Heart left ventricle (tissue), 16 donors: ENCODE measurements around the gene S1PR4. TPM values are rescaled to one million over a fixed set of nuclear protein-coding genes. Genes with fewer than 3 reads are reported as not detected.

Experiments used
- ATAC-seq, 4 donors: fragments of 200-7000 bp; cut with Tn5 transposase; one replicate each; pipeline ENCODE4 v1.9.1; 2020 to 2022; ENCODE audit warnings: moderate library complexity in 4 of 4, mild to moderate bottlenecking in 3 of 4, moderate number of reproducible peaks in 1 of 4
- DNase-seq, 5 donors: peaks; one replicate each; pipeline ENCODE4 v3.0.0-alpha.2; 2020
- H3K27ac ChIP-seq, 12 donors: fragments of 200-600 bp; sonication (generic) in 4 of 12; one replicate each; pipeline versions ENCODE4 v1.5.0 to v1.8.0; 2016 to 2022; ENCODE audit warnings: mild to moderate bottlenecking in 2 of 12
- H3K27me3 ChIP-seq, 9 donors: fragments of 200-600 bp; sonication (generic) in 2 of 9; one replicate each; pipeline versions ENCODE4 v1.5.1 to v1.8.0; 2016 to 2022; ENCODE audit warnings: mild to moderate bottlenecking in 3 of 9
- H3K36me3 ChIP-seq, 9 donors: fragments of 200-600 bp; sonication (generic) in 2 of 9; one replicate each; pipeline versions ENCODE4 v1.5.0 to v1.8.0; 2018 to 2022; ENCODE audit warnings: mild to moderate bottlenecking in 2 of 9
- H3K4me1 ChIP-seq, 12 donors: fragments of 200-600 bp; sonication (generic) in 4 of 12; one replicate each; pipeline versions ENCODE4 v1.5.0 to v1.8.0; 2016 to 2022; ENCODE audit warnings: mild to moderate bottlenecking in 3 of 12
- H3K4me3 ChIP-seq, 12 donors: fragments of 200-600 bp; sonication (generic) in 4 of 12; one replicate each; pipeline versions ENCODE4 v1.5.0 to v1.8.0; 2017 to 2022; ENCODE audit warnings: mild to moderate bottlenecking in 9 of 12, moderate library complexity in 4 of 12
- H3K9me3 ChIP-seq, 12 donors: fragments of 200-600 bp; sonication (generic) in 4 of 12; one replicate each; pipeline versions ENCODE4 v1.5.0 to v1.8.0; 2016 to 2022; ENCODE audit warnings: mild to moderate bottlenecking in 1 of 12
- POLR2A ChIP-seq, 2 donors: fragments of 450-650 bp; IDR thresholded peaks; one replicate each; pipeline ENCODE4 v1.6.1; 2017; ENCODE audit warnings: antibody characterized with exemption in 2 of 2, mild to moderate bottlenecking in 2 of 2, moderate library complexity in 2 of 2
- whole genome bisulfite sequencing, 4 donors: extraction: QIAGEN DNeasy Blood & Tissue Kit in 2 of 4; methylation state at CpG; one replicate each; pipeline versions ENCODE4 v1.1.5 to v1.1.7; 2013 to 2018; 5-methylcytosine and 5-hydroxymethylcytosine counted together
- intact Hi-C, 10 donors: fragments of 100-400 bp; cut with DNase I; formaldehyde crosslinking; loops; one replicate each; pipeline versions ENCODE4 v1.11.1 to v1.14.2; 2022
- polyA plus RNA-seq, 2 donors: library from polyadenylated mRNA; stranded (reverse); fragments of 200-250 nt; gene quantifications; one replicate each; pipeline ENCODE4 v1.2.3, GENCODE V29; 2013
- total RNA-seq, 9 donors: library from RNA; depleted of rRNA in 2 of 9; stranded (reverse); fragments of >200 nt in 2 of 9; fragmentation: NEBNext Ultra II Directional in 3 of 9; extraction: Animal tissue kit (Norgen Biotek cat#: 25700) in 3 of 9; gene quantifications; one replicate each; pipeline versions ENCODE4 v1.1.0 to v1.2.4, GENCODE V29; 2016 to 2023
- TF ChIP-seq, protein P1 (sequence below), 12 donors: fragments of 200-600 bp; sonication (generic) in 4 of 12; IDR thresholded peaks; one replicate each; pipeline versions ENCODE4 v1.5.0 to v1.8.0; 2018 to 2022; ENCODE audit warnings: antibody characterized with exemption in 12 of 12, mild to moderate bottlenecking in 5 of 12
- donor health status: ischemic (EF 13 %, LVEDD 7.1; RV severe dilation, severe dysfunction).
- donor health status: healthy with polysubstance abuse.
- donor health status: DM: no; HTN: yes; CAD: no.
- donor health status: DM: no; HTN: no; CAD: no.
- donor health status: ischemic (EF 25% LVEDD 6.9; RV normal size, moderate dysfunction).
- donor health status: ischemic (EF 25% LVEDD 5.7; RV mildly dilated, moderate dysfunction).
- donor health status: healthy.
- donor health status: DM: yes; HTN: yes; CAD: no.
- donor health status: ischemic (EF 35%, LVEDD 5.7; RV mildly dilated, moderate dysfunction).
- donor health status: nonischemic (EF 11% LVEDD 7.7; RV severe dilation, severe dysfunction).
- donor health status: DM: yes; HTN: yes; CAD: no.
- donor health status: PGD.
- donor health status: ischemic (EF 29% LVEDD 5.4; RV normal size, mild dysfunction).
- donor health status: nonischemic (EF 23%, LVEDD 6.1; RV moderate dilation, normal function).

The S1PR4 gene
- total and polyA plus RNA-seq, 11 donors: 0.35 to 5.5 (median 1.4) TPM

DNA sequence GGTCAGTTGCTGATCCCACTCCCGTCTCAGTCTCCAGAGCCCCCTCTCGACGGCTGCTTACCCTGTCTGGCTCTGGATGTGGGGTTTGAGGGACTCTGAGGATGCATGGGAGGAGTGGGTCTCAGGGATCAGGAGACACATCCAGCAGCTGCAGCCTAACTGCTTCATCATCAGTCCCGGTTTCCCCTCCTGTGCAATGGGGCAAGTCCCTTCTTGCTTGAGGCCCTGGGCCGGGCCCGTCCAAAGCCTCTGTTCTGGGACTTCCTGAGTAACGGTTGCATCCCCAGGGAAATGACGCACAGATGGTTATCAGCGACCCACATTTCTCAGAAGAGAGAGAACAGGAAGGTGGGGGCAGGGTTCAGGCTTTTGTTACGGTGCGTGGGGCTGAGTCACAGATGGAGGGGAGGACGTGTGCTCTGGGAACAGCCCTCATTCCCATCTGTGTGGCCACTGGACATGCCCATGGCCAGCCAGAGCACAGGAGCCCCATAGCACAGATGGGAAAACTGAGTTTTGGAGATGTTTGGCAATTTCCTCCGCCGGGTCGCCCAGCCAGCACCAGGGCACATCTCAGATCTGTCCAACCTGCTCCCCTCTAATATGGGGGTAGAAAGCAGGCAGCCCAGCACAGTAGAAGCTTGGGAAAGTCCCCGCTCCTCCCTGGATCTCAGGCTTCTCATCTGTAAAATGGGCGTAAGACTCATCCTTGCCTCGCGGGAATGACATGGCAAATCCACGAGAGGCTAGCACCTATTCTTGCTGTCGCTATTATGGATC is 23.4 kb upstream of the S1PR4 start:
- Histone ChIP-seq H3K4me1 (peaks cover 0 to 17% (median 6%) of the 10 kb centered on the region in 12 donors), H3K27me3 (peaks cover 0 to 4% (median 0%) of the 10 kb centered on the region in 9 donors), H3K4me3 (peak overlapping the region in 5 of 12 donors; percentile 0 to 34 (median 18)), H3K9me3 (peaks cover 0 to 3% (median 0%) of the 10 kb centered on the region in 12 donors), H3K36me3 (peaks cover 0 to 34% (median 0%) of the 10 kb centered on the region in 9 donors), H3K27ac (peak overlapping the region in 11 of 12 donors; percentile 0 to 90 (median 77))
- TF ChIP-seq, protein P1, sequence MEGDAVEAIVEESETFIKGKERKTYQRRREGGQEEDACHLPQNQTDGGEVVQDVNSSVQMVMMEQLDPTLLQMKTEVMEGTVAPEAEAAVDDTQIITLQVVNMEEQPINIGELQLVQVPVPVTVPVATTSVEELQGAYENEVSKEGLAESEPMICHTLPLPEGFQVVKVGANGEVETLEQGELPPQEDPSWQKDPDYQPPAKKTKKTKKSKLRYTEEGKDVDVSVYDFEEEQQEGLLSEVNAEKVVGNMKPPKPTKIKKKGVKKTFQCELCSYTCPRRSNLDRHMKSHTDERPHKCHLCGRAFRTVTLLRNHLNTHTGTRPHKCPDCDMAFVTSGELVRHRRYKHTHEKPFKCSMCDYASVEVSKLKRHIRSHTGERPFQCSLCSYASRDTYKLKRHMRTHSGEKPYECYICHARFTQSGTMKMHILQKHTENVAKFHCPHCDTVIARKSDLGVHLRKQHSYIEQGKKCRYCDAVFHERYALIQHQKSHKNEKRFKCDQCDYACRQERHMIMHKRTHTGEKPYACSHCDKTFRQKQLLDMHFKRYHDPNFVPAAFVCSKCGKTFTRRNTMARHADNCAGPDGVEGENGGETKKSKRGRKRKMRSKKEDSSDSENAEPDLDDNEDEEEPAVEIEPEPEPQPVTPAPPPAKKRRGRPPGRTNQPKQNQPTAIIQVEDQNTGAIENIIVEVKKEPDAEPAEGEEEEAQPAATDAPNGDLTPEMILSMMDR (IDR thresholded peaks at IDR 0.05): no peak
- TF ChIP-seq POLR2A (IDR thresholded peaks at IDR 0.05): no peak
- WGBS, 4 donors: 54 to 70% (median 60%) methylated on average over 16 to 21 of the region's 21 CpGs
- intact Hi-C loops: loop anchor here in 1 of 10 donors (10.0 kb wide), 1 partner anchor 270 kb away; no protein-coding TSS in a partner anchor
- peak; percentile 86 to 93 (median 87) for DNase-seq
- peak; percentile 91 to 96 (median 94) for ATAC-seq

DNA sequence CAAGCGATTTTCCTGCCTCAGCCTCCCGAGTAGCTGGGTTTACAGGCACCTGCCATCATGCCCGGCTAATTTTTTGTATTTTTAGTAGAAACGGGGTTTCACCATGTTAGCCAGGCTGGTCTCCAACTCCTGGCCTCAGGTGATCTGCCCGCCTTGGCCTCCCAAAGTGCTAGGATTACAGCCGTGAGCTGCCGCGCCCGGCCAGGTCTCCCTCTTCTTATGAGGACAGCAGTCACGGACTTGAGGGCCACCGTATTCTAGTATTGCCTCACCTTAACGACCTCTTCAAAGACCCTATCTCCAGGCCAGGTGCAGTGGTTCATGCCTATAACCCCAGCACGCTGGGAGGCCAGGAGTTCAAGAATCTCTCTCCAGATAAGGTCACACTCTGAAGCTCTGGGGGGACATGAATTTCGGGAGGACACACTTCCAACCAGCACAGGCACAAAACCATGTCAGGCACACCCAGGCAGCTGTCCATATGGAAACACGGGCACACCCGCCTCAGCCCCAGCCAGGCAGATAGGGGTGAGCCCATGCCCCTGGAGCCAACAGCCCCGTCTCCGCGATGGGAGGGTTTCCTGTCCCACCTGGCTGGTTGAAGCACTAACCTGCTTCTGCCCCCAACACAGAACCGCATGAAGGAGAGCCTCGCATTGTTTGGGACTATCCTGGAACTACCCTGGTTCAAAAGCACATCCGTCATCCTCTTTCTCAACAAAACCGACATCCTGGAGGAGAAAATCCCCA is 21.3 kb upstream of the S1PR4 start:
- intact Hi-C loops: loop anchor here in 1 of 10 donors (10.0 kb wide), 1 partner anchor 272 kb away; no protein-coding TSS in a partner anchor
- DNase-seq (no peak), ATAC-seq (no peak)
- no peak overlapping the region for H3K4me3 ChIP-seq
- H3K36me3 ChIP-seq: peaks cover 0 to 31% (median 0%) of the 10 kb centered on the region in 9 donors
- WGBS, 4 donors: 76 to 82% (median 78%) methylated on average over 19 to 23 of the region's 23 CpGs
- peaks cover 0 to 24% (median 6%) of the 10 kb centered on the region in 12 donors for H3K4me1 ChIP-seq
- no peaks in the 10 kb centered on the region for H3K27me3 ChIP-seq
- peaks cover 0 to 8% (median 0%) of the 10 kb centered on the region in 12 donors for H3K9me3 ChIP-seq
- TF ChIP-seq, protein P1 (IDR thresholded peaks at IDR 0.05): no peak
- no peak for TF ChIP-seq POLR2A (IDR thresholded peaks at IDR 0.05)
- no peak overlapping the region for H3K27ac ChIP-seq

DNA sequence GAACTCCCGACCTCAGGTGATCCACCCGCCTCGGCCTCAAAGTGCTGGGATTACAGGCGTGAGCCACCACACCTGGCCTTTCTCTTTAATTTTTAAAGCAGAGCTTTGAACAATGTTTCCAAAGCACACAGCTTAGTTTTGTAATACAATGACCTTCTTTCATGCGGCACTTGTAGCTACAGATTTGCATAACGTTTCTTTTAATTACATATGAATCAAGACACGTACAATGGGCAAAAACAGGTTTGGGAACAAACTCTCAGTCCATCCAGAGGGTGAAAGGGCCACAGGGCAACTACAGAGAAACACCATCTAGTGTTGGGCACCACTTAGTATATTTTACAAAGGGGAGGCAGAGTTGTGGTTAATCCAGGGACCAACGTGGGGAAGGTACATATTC is 19.0 kb upstream of the S1PR4 start:
- Histone ChIP-seq H3K27ac (no peak overlapping the region), H3K4me1 (peaks cover 0 to 34% (median 7%) of the 10 kb centered on the region in 12 donors), H3K36me3 (peaks cover 0 to 31% (median 0%) of the 10 kb centered on the region in 9 donors), H3K9me3 (peaks cover 0 to 8% (median 0%) of the 10 kb centered on the region in 12 donors), H3K27me3 (no peaks in the 10 kb centered on the region), H3K4me3 (no peak overlapping the region)
- DNase-seq (no peak), ATAC-seq (no peak)
- TF ChIP-seq, protein P1 (IDR thresholded peaks at IDR 0.05): no peak
- TF ChIP-seq POLR2A (IDR thresholded peaks at IDR 0.05): no peak
- 71 to 81% (median 76%) methylated on average over 8 of the region's 8 CpGs for WGBS, 4 donors
- intact Hi-C loops: loop anchor here in 1 of 10 donors (10.0 kb wide), 1 partner anchor 275 kb away; no protein-coding TSS in a partner anchor
